Measurements from ENCODE around the gene DENND1B.

DNA sequence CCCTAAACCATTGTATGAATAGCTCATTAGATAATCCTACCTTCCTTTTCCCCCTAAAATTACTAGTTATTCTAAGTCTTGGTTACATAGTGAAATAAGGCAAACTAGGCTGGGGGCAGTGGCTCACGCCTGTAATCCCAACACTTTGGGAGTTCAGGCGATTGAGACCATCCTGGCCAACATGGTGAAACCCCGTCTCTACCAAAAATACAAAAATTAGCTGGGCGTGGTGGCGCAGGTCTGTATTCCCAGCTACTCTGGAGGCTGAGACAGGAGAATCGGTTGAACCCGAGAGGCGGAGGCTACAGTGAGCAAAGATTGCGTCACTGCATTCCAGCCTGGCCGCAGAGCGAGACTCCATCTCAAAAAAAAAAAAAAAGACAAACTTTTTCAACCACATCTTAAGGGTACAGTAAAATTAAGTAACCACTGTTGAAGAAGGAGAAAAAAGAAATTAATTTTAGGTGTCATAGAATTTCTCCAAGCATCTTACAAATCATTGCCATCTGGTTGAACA is 108.5 kb downstream of the DENND1B start:
- TF ChIP-seq, protein P1, sequence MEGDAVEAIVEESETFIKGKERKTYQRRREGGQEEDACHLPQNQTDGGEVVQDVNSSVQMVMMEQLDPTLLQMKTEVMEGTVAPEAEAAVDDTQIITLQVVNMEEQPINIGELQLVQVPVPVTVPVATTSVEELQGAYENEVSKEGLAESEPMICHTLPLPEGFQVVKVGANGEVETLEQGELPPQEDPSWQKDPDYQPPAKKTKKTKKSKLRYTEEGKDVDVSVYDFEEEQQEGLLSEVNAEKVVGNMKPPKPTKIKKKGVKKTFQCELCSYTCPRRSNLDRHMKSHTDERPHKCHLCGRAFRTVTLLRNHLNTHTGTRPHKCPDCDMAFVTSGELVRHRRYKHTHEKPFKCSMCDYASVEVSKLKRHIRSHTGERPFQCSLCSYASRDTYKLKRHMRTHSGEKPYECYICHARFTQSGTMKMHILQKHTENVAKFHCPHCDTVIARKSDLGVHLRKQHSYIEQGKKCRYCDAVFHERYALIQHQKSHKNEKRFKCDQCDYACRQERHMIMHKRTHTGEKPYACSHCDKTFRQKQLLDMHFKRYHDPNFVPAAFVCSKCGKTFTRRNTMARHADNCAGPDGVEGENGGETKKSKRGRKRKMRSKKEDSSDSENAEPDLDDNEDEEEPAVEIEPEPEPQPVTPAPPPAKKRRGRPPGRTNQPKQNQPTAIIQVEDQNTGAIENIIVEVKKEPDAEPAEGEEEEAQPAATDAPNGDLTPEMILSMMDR (IDR thresholded peaks at IDR 0.05), result no peak
- no peak for TF ChIP-seq POLR2A (IDR thresholded peaks at IDR 0.05)
